Body of pancreas (tissue), 4 donors: Measurements from ENCODE around the gene BIRC5. TPM values are rescaled to one million over a fixed set of nuclear protein-coding genes. Genes with fewer than 3 reads are reported as not detected.

Experiments used
- ATAC-seq: fragments of 150-250 bp; one replicate; pipeline ENCODE4 v1.9.1; 2016
- DNase-seq, 4 donors: peaks; one replicate each; pipeline ENCODE4 v3.0.0-alpha.2; 2019
- H3K27ac ChIP-seq, 4 donors: fragments of 200-600 bp; sonication (generic); 1 replicate in 3 of 4; 2 replicates in 1 of 4; pipeline versions ENCODE4 v1.5.1 to v1.6.1; 2016 to 2019; ENCODE audit warnings: mild to moderate bottlenecking in 1 of 4, mixed read lengths in 1 of 4, moderate library complexity in 1 of 4
- H3K27me3 ChIP-seq, 2 donors: fragments of 200-600 bp; sonication (generic); one replicate each; pipeline ENCODE4 v1.6.0; 2016; ENCODE audit warnings: mild to moderate bottlenecking in 1 of 2
- H3K36me3 ChIP-seq, 2 donors: fragments of 200-600 bp; sonication (generic); replicated peaks in 1 of 2; 2 replicates each; pipeline ENCODE4 v1.5.1; 2016; ENCODE audit warnings: low read depth in 2 of 2; ENCODE audit not compliant: insufficient read depth in 1 of 2
- H3K4me1 ChIP-seq: fragments of 200-600 bp; sonication (generic); one replicate; pipeline ENCODE4 v1.6.0; 2016
- H3K4me3 ChIP-seq, 2 donors: fragments of 200-600 bp; sonication (generic); 1 replicate in 1 of 2; 2 replicates in 1 of 2; pipeline ENCODE4 v1.5.1; 2016 to 2019
- H3K9me3 ChIP-seq, 3 donors: fragments of 200-600 bp; sonication (generic); 1 replicate in 2 of 3; 2 replicates in 1 of 3; pipeline ENCODE4 v1.5.1; 2016
- POLR2A ChIP-seq, 3 donors: fragments of 450-650 bp; IDR thresholded peaks; one replicate each; pipeline ENCODE4 v1.6.1; 2016; ENCODE audit warnings: antibody characterized with exemption in 3 of 3, mild to moderate bottlenecking in 2 of 3
- WGBS, 2 donors: methylation state at CpG; one replicate each; pipeline ENCODE4 v1.1.5; 2017; 5-methylcytosine and 5-hydroxymethylcytosine counted together
- intact Hi-C: fragments of 100-400 bp; cut with DNase I; formaldehyde crosslinking; loops from one replicate; pipeline ENCODE4 v1.15.1; 2023
- total RNA-seq, 2 donors: library from RNA; depleted of rRNA; stranded (reverse); fragments of >200 nt; gene quantifications; one replicate each; pipeline ENCODE4 v1.1.0, GENCODE V29; 2016
- TF ChIP-seq, protein P1 (sequence below), 7 experiments: fragments of 450-650 bp in 4 of 7; fragments of 200-600 bp in 3 of 7; sonication (generic) in 3 of 7; IDR thresholded peaks; one replicate each; pipeline ENCODE4 v1.5.1; 2016 to 2019; ENCODE audit warnings: antibody characterized with exemption in 7 of 7

Gene BIRC5
- total RNA-seq, 2 donors from 2014 or later, result not detected

DNA sequence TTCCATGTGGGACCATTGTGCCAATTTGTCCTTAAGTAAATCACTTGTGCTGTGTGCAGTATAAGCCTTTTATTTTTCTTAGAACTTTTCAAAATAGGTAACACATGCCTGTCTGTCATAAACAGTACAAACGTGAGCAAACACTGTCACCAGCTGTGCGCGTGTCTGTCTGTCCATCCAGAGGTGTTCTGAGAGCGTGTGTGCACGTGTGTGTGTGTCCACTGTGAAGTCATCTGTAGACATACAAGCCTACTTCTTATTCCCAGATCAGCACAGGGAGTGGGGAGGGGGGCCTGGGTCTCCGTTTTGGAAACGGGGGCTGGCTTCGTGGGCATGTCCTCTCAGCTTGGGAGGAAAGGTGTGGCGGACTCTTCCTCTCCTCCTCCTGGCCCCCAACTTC is 26.8 kb downstream of the BIRC5 start:
- ATAC-seq, result no peak
- WGBS, 2 donors, result 77 to 88% methylated on average over 9 of the region's 9 CpGs
- no peaks in the 10 kb centered on the region for H3K9me3 ChIP-seq

DNA sequence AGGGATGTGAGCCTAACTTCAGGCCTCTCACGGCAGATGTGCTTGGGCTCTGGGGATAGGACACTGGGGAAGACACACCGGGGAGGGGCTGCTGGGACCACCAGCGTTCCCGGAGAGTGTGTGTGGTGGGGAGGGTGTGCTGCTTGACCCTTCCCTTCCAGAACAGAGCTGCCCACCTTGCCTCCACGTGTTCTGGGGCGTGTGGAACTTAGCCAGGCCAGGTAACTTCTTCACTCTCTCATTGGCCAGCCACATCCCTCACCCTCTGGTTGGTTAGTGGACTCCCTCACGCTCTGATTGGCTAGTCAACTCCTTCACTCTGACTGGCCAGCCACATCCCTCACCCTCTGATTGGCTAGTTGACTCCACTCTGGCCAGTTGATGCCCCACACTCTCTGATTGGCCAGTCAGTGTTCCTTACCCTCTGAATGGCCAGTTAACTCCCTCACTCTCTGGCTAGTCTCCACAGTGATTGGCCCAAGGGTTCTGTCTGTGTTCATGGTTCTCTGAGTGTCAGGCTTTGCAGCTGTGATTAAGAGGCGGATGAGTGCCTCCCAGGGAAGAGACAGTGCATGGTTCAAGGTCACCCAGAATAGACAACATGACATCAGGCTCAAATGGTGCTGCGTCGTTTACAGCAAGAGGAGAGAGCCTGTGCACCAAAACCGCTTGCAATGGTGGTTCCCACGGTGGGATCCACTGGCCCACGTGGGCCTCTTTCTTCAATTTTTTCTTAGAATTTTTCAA is 27.4 kb downstream of the BIRC5 start:
- intact Hi-C loops, result no loop called here

More for the DNA sequence above, 26.8 kb downstream of the BIRC5 start:
- Histone ChIP-seq H3K36me3 (no peaks in the 10 kb centered on the region), H3K27me3 (no peaks in the 10 kb centered on the region), H3K4me1 (no peaks in the 10 kb centered on the region), H3K27ac (no peak overlapping the region), H3K4me3 (no peak overlapping the region)
- intact Hi-C loops, result no loop called here
- DNase-seq, result no peak
- TF ChIP-seq POLR2A (IDR thresholded peaks at IDR 0.05), result no peak
- TF ChIP-seq, protein P1, sequence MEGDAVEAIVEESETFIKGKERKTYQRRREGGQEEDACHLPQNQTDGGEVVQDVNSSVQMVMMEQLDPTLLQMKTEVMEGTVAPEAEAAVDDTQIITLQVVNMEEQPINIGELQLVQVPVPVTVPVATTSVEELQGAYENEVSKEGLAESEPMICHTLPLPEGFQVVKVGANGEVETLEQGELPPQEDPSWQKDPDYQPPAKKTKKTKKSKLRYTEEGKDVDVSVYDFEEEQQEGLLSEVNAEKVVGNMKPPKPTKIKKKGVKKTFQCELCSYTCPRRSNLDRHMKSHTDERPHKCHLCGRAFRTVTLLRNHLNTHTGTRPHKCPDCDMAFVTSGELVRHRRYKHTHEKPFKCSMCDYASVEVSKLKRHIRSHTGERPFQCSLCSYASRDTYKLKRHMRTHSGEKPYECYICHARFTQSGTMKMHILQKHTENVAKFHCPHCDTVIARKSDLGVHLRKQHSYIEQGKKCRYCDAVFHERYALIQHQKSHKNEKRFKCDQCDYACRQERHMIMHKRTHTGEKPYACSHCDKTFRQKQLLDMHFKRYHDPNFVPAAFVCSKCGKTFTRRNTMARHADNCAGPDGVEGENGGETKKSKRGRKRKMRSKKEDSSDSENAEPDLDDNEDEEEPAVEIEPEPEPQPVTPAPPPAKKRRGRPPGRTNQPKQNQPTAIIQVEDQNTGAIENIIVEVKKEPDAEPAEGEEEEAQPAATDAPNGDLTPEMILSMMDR (IDR thresholded peaks at IDR 0.05), result no peak

DNA sequence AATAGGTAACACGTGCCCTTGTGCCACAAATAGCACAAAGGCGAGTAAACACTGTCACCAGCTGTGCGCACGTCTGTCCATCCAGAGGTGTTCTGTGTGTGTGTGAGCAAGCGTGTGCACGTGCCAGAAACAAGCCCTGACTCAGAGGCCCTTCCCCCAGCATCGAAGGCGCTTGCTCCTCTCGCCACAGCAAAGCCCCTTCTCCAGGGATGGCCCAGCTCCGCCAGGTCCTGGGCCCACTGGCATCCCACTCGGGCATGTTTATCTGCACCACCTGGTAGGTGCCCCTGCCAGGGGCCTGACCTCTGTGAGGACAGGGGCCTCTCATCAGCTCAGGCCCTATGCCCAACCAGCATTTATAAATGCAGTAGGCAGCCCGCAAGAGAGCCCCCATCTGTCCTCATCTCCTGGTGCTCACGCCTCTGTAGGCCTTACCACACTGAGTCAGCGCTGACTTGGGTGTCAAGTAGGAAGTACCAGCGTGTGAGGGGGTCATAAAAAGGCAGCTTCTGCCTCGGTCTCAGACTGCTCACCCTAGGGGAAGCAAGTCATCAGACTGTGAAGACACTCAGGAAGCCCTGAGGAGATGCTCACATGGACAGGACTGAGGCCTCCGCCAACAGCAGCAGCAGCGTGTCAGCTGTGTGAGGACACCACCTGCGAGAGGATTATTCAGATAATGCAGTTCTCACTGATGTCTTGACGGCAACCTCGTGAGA is 28.1 kb downstream of the BIRC5 start:
- Histone ChIP-seq H3K4me1 (no peaks in the 10 kb centered on the region), H3K9me3 (no peaks in the 10 kb centered on the region), H3K27me3 (no peaks in the 10 kb centered on the region), H3K4me3 (no peak overlapping the region), H3K36me3 (no peaks in the 10 kb centered on the region), H3K27ac (no peak overlapping the region)
- DNase-seq (no peak), ATAC-seq (no peak)
- TF ChIP-seq POLR2A (IDR thresholded peaks at IDR 0.05), result no peak
- TF ChIP-seq, protein P1 (IDR thresholded peaks at IDR 0.05), result no peak
- intact Hi-C loops, result no loop called here
- WGBS, 2 donors, result 77 to 88% methylated on average over 16 to 21 of the region's 21 CpGs

More for the DNA sequence above, 27.4 kb downstream of the BIRC5 start:
- Histone ChIP-seq H3K4me1 (no peaks in the 10 kb centered on the region), H3K27me3 (no peaks in the 10 kb centered on the region), H3K36me3 (no peaks in the 10 kb centered on the region), H3K27ac (no peak overlapping the region), H3K9me3 (no peaks in the 10 kb centered on the region), H3K4me3 (no peak overlapping the region)
- TF ChIP-seq, protein P1 (IDR thresholded peaks at IDR 0.05), result no peak
- TF ChIP-seq POLR2A (IDR thresholded peaks at IDR 0.05), result no peak
- ATAC-seq, result peak; percentile 49
- 81 to 85% methylated on average over 11 of the region's 13 CpGs for WGBS, 2 donors
- DNase-seq, result no peak

DNA sequence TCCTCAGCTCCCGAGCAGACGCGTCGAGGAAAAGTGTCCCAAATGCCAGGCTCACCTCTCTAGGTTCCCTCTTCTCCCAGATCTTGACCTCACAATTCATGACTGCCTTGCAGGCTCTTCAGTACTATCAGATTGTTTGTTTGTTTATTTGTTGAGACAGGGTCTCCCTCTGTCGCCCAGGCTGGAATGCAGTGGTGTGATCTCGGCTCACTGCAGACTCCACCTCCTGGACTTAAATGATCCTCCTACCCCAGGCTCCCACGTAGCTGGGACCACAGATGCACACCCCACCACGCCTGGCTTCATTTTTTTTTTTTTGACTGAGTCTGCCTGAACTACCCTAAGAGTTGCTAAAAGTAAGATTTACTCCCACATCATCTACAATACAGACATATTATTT is 33.3 kb downstream of the BIRC5 start:
- intact Hi-C loops, result no loop called here
- Histone ChIP-seq H3K4me1 (peaks cover 12% of the 10 kb centered on the region), H3K4me3 (no peak overlapping the region), H3K36me3 (no peaks in the 10 kb centered on the region), H3K9me3 (no peaks in the 10 kb centered on the region), H3K27me3 (no peaks in the 10 kb centered on the region), H3K27ac (no peak overlapping the region)
- WGBS, 2 donors, result 76 to 80% methylated on average over 8 of the region's 8 CpGs
- DNase-seq (no peak), ATAC-seq (no peak)
- TF ChIP-seq POLR2A (IDR thresholded peaks at IDR 0.05), result no peak
- TF ChIP-seq, protein P1 (IDR thresholded peaks at IDR 0.05), result no peak
